GM12891 (cell line): ENCODE results near the gene FXN.
"Not testable (repeated sequence)": the region's sequence is repeated elsewhere in the genome, so short reads cannot be mapped to it uniquely, and the experiment has no call there.

Source experiments
- DNase-seq: peaks from one replicate; pipeline ENCODE4 v3.0.0; 2011; ENCODE audit warnings: low spot score; ENCODE audit not compliant: insufficient read length
- FAIRE-seq: peaks from 2 replicates; lab custom pipeline; 2011; peaks lifted over from hg19 to GRCh38; lab: Jason Lieb, UNC
- PAX5 ChIP-seq: IDR thresholded peaks from 2 replicates; pipeline ENCODE4 v1.6.1; 2011; ENCODE audit warnings: low read length, moderate library complexity, mild to moderate bottlenecking; ENCODE audit not compliant: insufficient read depth, severe bottlenecking
- POLR2A ChIP-seq: IDR thresholded peaks from 2 replicates; pipeline ENCODE4 v1.6.1; 2011; ENCODE audit warnings: low read depth, low read length, control low read depth
- POLR2AphosphoS5 ChIP-seq: IDR thresholded peaks from 2 replicates; pipeline ENCODE4 v1.6.1; 2011; ENCODE audit warnings: low read depth, low read length, control low read depth
- POU2F2 ChIP-seq: IDR thresholded peaks from 2 replicates; pipeline ENCODE4 v1.6.1; 2011; ENCODE audit warnings: low read depth, mild to moderate bottlenecking, control low read depth, low read length, moderate library complexity
- SPI1 ChIP-seq: IDR thresholded peaks from 2 replicates; pipeline ENCODE4 v1.6.1; 2011; ENCODE audit warnings: low read depth, low read length, control low read depth
- TAF1 ChIP-seq: IDR thresholded peaks from 2 replicates; pipeline ENCODE4 v1.6.1; 2011; ENCODE audit warnings: low read depth, low read length, control low read depth

The FXN gene

DNA sequence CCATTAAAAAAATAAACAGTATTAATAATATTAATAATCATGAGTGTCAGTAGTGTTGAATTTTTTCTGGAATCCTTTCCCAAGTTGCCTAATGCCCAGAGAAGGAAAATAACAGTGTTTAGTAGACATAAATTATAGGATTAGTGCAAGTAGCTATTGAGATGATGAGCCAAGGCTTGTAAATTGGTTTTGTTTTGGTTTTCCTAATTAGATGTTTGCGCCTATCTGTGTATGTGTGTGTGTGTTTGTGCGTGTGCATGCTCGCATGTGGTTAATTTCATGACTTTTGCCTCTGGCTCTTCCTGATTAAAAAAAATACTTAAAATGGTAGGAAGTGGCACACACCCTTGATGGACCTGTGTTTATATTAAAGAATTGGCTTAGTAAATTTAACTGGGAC, 55.4 kb downstream of the FXN start:
- no peak for TF ChIP-seq POLR2A
- TF ChIP-seq SPI1: no peak
- no peak for TF ChIP-seq TAF1
- no peak for TF ChIP-seq POU2F2
- TF ChIP-seq PAX5: no peak
- no peak for TF ChIP-seq POLR2AphosphoS5
- no peak for FAIRE-seq
- no peak for DNase-seq

DNA sequence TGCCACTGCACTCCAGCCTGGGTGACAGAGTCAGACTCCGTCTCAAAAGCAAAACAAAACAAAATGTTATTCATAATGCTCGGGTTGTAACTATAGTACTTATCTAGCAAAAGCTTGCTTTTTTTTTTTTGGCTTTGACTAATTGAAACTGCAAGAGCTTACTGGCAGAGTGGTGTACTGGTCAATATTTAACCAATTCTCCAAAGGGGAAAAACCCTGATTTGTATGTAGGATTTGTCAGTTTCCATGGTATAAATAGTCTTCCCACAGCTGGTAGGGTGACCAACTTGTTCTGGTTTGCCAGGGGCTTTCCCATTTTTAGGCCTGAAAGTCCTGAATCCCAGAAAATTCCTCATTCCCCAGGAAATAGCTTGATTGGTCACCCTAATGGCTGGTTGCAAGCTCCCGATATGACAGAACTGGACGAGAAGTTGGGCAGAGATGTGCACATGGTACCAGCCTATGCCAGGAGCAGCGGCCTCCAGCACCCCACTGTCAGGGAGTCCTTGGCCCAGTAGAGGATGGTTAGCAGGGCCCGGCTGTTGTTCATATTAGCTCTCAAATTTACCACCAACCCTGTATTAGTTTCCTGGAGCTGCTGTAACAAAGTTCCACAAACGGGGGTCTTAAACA, 58.0 kb downstream of the FXN start:
- DNase-seq (no peak), FAIRE-seq (no peak)
- TF ChIP-seq POLR2A: no peak
- no peak for TF ChIP-seq PAX5
- TF ChIP-seq POLR2AphosphoS5: no peak
- TF ChIP-seq POU2F2: no peak

DNA sequence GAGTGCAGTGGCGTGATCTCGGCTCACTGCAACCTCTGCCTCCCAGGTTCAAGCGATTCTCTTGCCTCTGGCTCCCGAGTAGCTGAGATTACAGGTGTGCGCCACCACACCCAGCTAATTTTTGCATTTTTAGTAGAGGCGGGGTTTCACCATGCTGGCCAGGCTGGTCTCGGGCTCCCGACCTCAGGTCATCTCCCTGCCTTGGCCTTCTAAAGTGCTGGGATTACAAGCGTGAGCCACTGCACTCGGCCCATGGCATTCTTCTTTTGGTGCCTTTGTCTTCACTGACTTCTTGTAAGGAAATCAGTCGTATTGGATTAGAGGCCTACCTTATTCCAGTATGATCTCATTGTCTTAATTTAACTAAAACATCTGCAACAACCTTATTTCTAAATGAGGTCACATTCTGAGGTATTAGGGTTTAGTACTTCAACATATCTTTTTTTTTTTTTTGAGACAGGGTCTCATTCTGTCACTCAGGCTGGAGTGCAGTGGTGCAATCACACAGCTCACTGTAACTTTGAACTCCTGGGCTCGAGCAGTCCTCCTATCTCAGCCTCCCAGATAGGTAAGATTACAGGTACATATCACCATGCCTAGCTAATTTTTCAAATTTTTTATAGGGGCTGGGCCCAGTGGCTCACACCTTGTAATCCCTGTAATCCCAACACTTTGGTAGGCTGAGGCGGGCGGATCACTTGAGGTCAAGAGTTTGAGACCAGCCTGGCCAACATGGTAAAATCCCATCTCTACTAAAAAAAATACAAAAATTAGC, 59.0 kb downstream of the FXN start:
- FAIRE-seq, DNase-seq: not testable (repeated sequence)

DNA sequence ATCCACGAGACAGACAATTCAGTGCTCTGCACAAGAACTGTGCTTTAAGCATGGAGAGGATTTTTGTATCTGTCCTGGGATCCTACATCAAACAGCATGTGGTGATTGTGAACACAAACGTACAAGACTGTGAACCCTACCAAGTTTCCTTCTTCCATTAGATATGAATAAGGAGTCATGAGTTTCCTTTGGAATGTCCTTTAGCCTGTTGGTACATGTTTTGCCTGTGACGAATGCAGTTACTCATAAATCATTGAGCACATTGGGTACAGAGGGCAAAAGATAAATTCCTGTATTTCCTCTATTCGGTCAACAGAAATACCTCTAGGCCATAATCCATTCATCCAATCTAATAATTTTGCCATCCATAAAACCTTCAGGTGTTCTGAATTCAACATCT, 61.5 kb downstream of the FXN start:
- FAIRE-seq: no peak

DNA sequence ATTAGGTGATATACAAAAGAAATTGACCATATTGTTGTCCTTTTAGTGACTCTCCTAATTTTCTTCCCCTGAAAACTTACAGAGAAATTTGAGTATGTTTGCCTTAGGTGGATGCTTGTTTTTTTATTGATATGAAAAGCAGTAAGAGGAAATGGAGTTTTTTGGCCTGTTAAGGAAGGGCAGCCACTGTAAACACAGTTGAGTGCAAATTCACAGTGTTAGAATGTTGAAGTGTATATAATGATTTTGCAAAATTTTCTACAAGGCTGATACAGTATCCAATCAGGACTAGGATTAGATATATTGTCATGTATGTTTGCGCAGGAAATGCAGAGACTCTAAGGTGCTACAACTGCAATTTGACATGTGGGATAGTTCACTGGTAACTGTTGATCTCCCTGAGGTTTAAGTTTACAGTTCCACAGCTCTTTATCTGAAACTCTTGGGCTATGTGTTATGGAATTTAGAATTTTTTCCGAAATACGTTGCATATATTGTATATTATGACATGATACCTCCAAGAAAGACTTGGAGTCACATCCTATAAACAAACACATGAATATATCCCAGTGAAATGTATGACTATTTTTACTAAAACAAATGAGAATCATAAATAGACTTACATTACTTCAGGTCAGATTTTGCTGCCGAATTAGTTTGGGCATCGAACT, 62.5 kb downstream of the FXN start:
- FAIRE-seq: no peak
- DNase-seq: no peak
- TF ChIP-seq PAX5 (no peak), POLR2AphosphoS5 (no peak), SPI1 (no peak), POLR2A (no peak), TAF1 (no peak), POU2F2 (no peak)

More for the DNA sequence above, 61.5 kb downstream of the FXN start:
- DNase-seq: no peak
- TF ChIP-seq TAF1 (no peak), POU2F2 (no peak), SPI1 (no peak), PAX5 (no peak), POLR2A (no peak), POLR2AphosphoS5 (no peak)

DNA sequence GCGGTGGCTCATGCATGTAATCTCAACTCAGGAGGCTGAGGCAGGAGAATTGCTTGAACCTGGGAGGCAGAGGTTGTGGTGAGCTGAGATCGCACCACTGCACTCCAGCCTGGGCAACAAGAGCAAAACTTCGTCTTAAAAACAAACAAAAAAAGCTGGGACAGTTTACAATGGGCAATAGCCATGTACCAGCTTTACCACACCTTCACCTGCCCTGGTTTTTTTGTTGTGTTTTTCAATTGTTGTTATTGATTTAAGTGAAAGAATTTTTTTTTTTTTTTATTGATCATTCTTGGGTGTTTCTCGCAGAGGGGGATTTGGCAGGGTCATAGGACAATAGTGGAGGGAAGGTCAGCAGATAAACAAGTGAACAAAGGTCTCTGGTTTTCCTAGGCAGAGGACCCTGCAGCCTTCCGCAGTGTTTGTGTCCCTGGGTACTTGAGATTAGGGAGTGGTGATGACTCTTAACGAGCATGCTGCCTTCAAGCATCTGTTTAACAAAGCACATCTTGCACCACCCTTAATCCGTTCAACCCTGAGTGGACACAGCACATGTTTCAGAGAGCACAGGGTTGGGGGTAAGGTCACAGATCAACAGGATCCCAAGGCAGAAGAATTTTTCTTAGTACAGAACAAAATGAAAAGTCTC, 67.9 kb downstream of the FXN start:
- not testable (repeated sequence) for DNase-seq, FAIRE-seq

DNA sequence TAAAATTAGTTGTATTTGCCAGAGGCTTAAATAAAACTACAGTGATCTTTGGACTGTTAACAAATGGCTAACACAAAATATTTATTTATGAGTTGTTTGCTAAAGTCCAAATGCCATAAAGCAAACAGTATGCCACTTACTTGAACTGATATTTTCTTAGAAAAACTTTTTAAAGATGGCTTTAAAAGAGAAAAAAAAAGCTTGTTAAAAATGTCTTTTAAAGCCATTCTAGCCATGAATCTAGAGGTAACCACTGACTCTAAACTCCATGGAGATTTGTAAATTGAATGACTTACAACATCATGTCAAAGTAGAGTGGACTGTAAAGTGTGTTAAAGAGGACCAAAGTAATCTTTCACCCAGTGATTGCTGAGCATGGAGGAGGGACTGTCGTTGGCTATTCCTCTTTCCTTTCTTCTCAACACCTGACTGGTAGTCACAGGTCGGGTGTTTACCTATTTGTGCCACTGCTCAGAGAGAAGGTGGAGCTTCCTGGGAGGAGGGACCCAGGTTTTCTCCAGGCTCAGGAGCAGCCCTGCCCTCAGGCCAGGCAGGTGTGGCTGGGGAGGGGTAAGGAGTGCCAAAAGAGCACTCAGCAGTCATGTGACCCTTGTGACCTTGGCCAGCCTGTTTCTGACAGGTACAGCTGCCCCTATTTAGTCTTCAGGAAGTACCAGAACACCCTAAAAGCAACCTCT, 69.4 kb downstream of the FXN start:
- no peak for FAIRE-seq
- TF ChIP-seq SPI1: no peak
- no peak for TF ChIP-seq TAF1
- TF ChIP-seq PAX5: no peak
- TF ChIP-seq POU2F2: no peak
- TF ChIP-seq POLR2AphosphoS5: no peak
- no peak for TF ChIP-seq POLR2A
- DNase-seq: no peak

DNA sequence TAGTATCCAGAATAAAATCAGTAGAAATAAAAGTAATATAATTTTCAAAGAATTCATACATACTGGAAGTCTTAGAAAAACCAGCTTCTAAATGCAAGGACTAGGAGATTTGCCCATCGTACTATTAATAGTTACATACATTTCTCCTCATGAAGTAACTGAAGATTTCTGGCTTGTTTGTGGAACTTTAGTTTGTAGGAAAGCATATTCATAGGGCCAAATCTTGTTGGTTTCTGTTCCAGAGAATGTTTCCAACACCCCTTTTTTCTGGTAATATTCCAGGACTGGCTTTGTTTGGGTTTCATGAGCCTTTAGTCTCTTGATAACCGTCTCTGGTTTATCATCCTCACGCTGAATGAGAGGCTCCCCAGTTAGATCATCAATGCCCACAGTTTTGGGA, 72.2 kb downstream of the FXN start:
- DNase-seq: no peak
- no peak for FAIRE-seq
- no peak for TF ChIP-seq POLR2A

DNA sequence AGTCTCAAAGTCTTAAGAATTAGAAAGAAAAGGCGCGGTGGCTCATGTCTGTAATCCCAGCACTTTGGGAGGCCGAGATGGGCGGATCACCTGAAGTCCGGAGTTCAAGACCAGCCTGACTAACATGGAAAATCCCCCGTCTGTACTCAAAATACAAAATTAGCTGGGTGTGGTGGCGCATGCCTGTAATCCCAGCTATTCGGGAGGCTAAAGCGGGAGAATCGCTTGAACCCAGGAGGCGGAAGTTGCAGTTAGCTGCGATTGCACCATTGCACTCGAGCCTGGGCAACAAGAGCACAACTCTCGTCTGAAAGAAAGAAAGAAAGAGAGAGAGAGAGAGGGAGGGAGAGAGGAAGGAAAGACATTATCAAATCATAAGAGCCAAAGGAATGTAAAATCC, 73.2 kb downstream of the FXN start:
- not testable (repeated sequence) for FAIRE-seq, DNase-seq

DNA sequence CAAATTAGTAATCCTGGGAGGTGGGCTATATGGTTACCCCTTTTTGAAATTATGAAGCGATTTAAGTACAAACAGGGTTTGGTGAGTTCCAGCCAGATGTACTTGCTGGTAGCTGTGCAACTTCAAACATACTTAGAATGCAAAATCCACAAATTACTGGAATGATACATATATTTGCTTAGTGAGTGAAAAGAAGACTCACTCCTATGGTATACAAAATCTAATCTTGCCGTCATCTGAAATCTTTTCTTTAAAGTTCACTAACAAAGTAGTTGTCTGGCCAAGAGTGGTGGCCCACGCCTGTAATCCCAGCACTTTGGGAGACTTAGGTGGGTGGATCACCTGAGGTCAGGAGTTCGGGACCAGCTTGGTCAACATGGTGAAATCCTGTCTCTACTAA, 73.6 kb downstream of the FXN start:
- TF ChIP-seq SPI1: no peak
- no peak for TF ChIP-seq PAX5
- TF ChIP-seq POLR2A: no peak
- no peak for TF ChIP-seq TAF1
- no peak for TF ChIP-seq POU2F2
- no peak for TF ChIP-seq POLR2AphosphoS5
- no peak for FAIRE-seq
- DNase-seq: no peak

DNA sequence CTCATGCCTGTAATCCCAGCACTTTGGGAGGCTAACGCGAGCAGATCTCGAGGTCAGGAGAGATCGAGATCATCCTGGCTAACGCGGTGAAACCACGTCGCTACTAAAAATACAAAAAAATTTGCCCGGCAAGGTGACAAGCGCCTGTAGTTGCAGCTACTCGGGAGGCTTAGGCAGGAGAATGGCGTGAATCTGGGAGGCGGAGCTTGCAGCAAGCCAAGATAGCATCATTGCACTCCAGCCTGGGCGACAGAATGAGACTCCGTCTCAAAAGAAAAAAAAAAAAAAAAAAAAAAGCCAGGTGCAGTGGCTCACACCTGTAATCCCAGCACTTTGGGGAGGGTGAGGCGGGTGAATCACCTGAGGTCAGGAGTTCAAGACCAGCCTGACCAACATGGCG, 77.1 kb downstream of the FXN start:
- FAIRE-seq: not testable (repeated sequence)

More for the DNA sequence above, 77.1 kb downstream of the FXN start:
- DNase-seq: not testable (repeated sequence)
